ENCODE data around the gene ADM2. TPM values are rescaled to one million over a fixed set of nuclear protein-coding genes. Genes with fewer than 3 reads are reported as not detected.

Gene ADM2
- total and polyA plus RNA-seq, 2 of the 13 experiments (the other 11 are each of a cell fraction or from before 2014, with no cell fraction given) = 1.2 to 3.0 TPM

DNA sequence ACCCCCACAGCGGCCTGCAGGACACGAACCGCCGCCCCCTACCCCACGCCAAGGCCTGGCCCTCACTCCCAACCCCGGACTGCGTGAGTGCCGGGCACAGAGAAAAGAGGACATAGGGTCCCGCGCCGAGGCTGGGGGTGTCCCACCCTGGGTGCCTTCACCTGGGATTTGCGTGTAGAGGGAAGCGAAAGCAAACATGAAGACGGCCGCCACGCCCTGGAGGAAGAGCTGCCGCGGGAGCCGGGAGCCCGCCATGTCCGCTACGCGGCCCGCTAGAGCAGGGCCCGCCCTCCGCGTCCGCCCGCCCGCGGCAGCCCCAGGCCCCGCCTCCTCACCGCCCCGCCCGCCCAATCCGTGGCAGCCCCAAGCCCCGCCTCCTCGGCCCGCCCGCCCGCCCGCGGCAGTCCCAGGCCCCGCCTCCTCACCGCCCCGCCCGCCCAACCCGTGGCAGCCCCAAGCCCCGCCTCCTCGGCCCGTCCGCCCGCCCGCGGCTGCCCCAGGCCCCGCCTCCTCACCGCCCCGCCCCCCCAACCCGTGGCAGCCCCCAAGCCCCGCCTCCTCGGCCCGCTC is 26.2 kb downstream of the ADM2 start, which contains the start of gene LMF2 (continued):
- TF ChIP-seq, protein P1, sequence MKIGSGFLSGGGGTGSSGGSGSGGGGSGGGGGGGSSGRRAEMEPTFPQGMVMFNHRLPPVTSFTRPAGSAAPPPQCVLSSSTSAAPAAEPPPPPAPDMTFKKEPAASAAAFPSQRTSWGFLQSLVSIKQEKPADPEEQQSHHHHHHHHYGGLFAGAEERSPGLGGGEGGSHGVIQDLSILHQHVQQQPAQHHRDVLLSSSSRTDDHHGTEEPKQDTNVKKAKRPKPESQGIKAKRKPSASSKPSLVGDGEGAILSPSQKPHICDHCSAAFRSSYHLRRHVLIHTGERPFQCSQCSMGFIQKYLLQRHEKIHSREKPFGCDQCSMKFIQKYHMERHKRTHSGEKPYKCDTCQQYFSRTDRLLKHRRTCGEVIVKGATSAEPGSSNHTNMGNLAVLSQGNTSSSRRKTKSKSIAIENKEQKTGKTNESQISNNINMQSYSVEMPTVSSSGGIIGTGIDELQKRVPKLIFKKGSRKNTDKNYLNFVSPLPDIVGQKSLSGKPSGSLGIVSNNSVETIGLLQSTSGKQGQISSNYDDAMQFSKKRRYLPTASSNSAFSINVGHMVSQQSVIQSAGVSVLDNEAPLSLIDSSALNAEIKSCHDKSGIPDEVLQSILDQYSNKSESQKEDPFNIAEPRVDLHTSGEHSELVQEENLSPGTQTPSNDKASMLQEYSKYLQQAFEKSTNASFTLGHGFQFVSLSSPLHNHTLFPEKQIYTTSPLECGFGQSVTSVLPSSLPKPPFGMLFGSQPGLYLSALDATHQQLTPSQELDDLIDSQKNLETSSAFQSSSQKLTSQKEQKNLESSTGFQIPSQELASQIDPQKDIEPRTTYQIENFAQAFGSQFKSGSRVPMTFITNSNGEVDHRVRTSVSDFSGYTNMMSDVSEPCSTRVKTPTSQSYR (CRISPR knock-in tag; IDR thresholded peaks at IDR 0.05; ENCODE audit: borderline replicate concordance) = peak; percentile 21; the same call in 1 of the 2 replicates
- TF ChIP-seq, protein P2, sequence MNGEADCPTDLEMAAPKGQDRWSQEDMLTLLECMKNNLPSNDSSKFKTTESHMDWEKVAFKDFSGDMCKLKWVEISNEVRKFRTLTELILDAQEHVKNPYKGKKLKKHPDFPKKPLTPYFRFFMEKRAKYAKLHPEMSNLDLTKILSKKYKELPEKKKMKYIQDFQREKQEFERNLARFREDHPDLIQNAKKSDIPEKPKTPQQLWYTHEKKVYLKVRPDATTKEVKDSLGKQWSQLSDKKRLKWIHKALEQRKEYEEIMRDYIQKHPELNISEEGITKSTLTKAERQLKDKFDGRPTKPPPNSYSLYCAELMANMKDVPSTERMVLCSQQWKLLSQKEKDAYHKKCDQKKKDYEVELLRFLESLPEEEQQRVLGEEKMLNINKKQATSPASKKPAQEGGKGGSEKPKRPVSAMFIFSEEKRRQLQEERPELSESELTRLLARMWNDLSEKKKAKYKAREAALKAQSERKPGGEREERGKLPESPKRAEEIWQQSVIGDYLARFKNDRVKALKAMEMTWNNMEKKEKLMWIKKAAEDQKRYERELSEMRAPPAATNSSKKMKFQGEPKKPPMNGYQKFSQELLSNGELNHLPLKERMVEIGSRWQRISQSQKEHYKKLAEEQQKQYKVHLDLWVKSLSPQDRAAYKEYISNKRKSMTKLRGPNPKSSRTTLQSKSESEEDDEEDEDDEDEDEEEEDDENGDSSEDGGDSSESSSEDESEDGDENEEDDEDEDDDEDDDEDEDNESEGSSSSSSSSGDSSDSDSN (CRISPR knock-in tag; IDR thresholded peaks at IDR 0.05) = peak; percentile 52; the same call in 1 of the 2 replicates
- TF ChIP-seq SALL2 (CRISPR knock-in tag; IDR thresholded peaks at IDR 0.05) (no peak), SP1 (IDR thresholded peaks at IDR 0.05) (no peak), SP1 (CRISPR knock-in tag; IDR thresholded peaks at IDR 0.05) (peak; percentile 69), ZNF605 (CRISPR knock-in tag; IDR thresholded peaks at IDR 0.05) (peak; percentile 23; the same call in 1 of the 2 replicates), RBFOX2 (IDR thresholded peaks at IDR 0.05; ENCODE audit: low read depth, low read length) (no peak), ZZZ3 (CRISPR knock-in tag; IDR thresholded peaks at IDR 0.05; ENCODE audit: borderline replicate concordance) (0 out of 2 replicates have a peak, but pooled peaks have one; percentile 24), YY1 (IDR thresholded peaks at IDR 0.05; ENCODE audit: insufficient read depth, insufficient replicate concordance, low read depth, low read length) (peak; percentile 86), ERF (CRISPR knock-in tag; IDR thresholded peaks at IDR 0.05) (0 out of 2 replicates have a peak, but pooled peaks have one; percentile 25)
- TF ChIP-seq, protein P3, sequence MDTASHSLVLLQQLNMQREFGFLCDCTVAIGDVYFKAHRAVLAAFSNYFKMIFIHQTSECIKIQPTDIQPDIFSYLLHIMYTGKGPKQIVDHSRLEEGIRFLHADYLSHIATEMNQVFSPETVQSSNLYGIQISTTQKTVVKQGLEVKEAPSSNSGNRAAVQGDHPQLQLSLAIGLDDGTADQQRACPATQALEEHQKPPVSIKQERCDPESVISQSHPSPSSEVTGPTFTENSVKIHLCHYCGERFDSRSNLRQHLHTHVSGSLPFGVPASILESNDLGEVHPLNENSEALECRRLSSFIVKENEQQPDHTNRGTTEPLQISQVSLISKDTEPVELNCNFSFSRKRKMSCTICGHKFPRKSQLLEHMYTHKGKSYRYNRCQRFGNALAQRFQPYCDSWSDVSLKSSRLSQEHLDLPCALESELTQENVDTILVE (CRISPR knock-in tag; IDR thresholded peaks at IDR 0.05) = peak; percentile 49; the same call in 1 of the 2 replicates
- TF ChIP-seq, protein P4, sequence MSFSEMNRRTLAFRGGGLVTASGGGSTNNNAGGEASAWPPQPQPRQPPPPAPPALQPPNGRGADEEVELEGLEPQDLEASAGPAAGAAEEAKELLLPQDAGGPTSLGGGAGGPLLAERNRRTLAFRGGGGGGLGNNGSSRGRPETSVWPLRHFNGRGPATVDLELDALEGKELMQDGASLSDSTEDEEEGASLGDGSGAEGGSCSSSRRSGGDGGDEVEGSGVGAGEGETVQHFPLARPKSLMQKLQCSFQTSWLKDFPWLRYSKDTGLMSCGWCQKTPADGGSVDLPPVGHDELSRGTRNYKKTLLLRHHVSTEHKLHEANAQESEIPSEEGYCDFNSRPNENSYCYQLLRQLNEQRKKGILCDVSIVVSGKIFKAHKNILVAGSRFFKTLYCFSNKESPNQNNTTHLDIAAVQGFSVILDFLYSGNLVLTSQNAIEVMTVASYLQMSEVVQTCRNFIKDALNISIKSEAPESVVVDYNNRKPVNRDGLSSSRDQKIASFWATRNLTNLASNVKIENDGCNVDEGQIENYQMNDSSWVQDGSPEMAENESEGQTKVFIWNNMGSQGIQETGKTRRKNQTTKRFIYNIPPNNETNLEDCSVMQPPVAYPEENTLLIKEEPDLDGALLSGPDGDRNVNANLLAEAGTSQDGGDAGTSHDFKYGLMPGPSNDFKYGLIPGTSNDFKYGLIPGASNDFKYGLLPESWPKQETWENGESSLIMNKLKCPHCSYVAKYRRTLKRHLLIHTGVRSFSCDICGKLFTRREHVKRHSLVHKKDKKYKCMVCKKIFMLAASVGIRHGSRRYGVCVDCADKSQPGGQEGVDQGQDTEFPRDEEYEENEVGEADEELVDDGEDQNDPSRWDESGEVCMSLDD (CRISPR knock-in tag; IDR thresholded peaks at IDR 0.05; ENCODE audit: borderline replicate concordance) = 0 out of 2 replicates have a peak, but pooled peaks have one; percentile 36
- TF ChIP-seq, protein P5, sequence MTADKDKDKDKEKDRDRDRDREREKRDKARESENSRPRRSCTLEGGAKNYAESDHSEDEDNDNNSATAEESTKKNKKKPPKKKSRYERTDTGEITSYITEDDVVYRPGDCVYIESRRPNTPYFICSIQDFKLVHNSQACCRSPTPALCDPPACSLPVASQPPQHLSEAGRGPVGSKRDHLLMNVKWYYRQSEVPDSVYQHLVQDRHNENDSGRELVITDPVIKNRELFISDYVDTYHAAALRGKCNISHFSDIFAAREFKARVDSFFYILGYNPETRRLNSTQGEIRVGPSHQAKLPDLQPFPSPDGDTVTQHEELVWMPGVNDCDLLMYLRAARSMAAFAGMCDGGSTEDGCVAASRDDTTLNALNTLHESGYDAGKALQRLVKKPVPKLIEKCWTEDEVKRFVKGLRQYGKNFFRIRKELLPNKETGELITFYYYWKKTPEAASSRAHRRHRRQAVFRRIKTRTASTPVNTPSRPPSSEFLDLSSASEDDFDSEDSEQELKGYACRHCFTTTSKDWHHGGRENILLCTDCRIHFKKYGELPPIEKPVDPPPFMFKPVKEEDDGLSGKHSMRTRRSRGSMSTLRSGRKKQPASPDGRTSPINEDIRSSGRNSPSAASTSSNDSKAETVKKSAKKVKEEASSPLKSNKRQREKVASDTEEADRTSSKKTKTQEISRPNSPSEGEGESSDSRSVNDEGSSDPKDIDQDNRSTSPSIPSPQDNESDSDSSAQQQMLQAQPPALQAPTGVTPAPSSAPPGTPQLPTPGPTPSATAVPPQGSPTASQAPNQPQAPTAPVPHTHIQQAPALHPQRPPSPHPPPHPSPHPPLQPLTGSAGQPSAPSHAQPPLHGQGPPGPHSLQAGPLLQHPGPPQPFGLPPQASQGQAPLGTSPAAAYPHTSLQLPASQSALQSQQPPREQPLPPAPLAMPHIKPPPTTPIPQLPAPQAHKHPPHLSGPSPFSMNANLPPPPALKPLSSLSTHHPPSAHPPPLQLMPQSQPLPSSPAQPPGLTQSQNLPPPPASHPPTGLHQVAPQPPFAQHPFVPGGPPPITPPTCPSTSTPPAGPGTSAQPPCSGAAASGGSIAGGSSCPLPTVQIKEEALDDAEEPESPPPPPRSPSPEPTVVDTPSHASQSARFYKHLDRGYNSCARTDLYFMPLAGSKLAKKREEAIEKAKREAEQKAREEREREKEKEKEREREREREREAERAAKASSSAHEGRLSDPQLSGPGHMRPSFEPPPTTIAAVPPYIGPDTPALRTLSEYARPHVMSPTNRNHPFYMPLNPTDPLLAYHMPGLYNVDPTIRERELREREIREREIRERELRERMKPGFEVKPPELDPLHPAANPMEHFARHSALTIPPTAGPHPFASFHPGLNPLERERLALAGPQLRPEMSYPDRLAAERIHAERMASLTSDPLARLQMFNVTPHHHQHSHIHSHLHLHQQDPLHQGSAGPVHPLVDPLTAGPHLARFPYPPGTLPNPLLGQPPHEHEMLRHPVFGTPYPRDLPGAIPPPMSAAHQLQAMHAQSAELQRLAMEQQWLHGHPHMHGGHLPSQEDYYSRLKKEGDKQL (CRISPR knock-in tag; IDR thresholded peaks at IDR 0.05; ENCODE audit: low read depth) = no peak

Data from HepG2 (cell line).